ENCODE data around the gene RBMS1. TPM values are rescaled to one million over a fixed set of nuclear protein-coding genes. Genes with fewer than 3 reads are reported as not detected.
"Not testable (repeated sequence)": the region's sequence is repeated elsewhere in the genome, so short reads cannot be mapped to it uniquely, and the experiment has no call there.

Gene RBMS1
- total and polyA plus RNA-seq, 5 donors: 41.7 to 73.5 (median 62.7) TPM

DNA sequence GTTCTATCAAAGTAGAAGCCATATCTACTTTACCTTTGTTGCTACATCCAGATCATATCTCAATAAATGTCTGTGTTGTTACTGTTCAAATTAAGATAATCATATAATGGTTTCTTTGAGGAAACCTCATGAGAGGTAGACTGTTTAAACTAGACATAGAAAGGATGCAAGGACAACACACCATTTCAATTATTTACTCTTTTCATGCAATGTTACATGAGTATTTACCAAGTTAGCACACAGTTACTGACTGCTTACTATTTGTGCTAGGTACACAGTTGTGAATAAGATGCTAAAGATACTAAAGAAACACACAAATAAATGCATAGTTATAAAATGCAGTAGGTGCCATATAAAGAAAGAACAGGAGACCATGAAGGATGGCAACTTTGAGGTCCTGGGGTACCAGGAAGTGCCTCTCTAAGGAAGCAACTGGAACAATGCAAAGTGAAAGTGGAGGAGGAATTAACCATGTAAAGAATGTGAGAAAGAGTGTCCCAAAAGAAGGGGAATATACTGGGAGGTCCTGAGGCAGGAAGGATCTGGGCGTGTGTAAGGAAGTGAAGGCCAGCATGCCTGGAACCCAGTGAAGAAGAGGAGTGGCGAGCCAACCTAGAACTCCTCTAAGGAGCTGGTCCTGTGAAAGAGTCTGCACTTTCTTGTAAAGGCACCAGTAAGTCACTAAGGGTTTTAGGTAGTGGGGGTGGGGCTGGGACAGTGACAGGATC is 39.4 kb downstream of the RBMS1 start:
- no peak for DNase-seq
- peak in 1 of 2 donors; percentile 57 for ATAC-seq
- H3K9me3 ChIP-seq (ENCODE audit: control insufficient read depth, low read length): no peaks in the 10 kb centered on the region
- 62% methylated on average over 2 of the region's 2 CpGs for WGBS
- H3K27ac ChIP-seq (ENCODE audit: low read length): no peak overlapping the region
- H3K4me1 ChIP-seq (ENCODE audit: control insufficient read depth, insufficient read depth, low read length): peaks cover 19% of the 10 kb centered on the region
- H3K27me3 ChIP-seq (ENCODE audit: control insufficient read depth, insufficient read depth): no peaks in the 10 kb centered on the region
- intact Hi-C loops (cut with DNase I): loop anchor here in 1 of 4 donors (5.0 kb wide), 1 partner anchor 38 kb away; the partner anchor contains the start of gene RBMS1
- no peak overlapping the region for H3K4me3 ChIP-seq (ENCODE audit: low read length)

GRCh38 chr2:160453111-160453820 is 40.3 kb downstream of the RBMS1 start:
- Histone ChIP-seq H3K4me3 (ENCODE audit: low read length) (no peak overlapping the region), H3K27ac (ENCODE audit: low read length) (no peak overlapping the region), H3K9me3 (ENCODE audit: control insufficient read depth, low read length) (no peaks in the 10 kb centered on the region), H3K27me3 (ENCODE audit: control insufficient read depth, insufficient read depth) (no peaks in the 10 kb centered on the region), H3K4me1 (ENCODE audit: control insufficient read depth, insufficient read depth, low read length) (peaks cover 19% of the 10 kb centered on the region)
- 62% methylated on average over 3 of the region's 3 CpGs for WGBS
- no peak for DNase-seq
- intact Hi-C loops (cut with DNase I): loop anchor here in 1 of 4 donors (5.0 kb wide), 1 partner anchor 39 kb away; the partner anchor contains the start of gene RBMS1
- ATAC-seq: no peak

DNA sequence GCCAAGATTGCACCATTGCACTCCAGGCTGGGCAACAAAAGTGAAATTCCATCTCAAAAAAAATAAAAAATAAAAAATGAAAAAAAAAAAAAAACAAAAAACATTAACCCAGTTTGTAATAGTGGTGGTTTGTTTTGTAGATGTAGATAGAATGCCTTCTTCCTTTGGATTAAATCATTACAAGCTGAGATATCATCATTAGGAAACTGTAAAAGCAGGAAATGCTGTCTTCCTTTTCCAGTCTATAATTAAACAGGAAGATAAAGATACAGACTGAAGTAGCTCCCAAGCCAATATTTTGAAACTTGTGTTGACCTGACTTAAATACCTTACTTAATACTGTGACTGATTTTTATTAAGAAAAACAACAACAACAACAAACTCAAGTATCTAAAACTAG is 43.1 kb downstream of the RBMS1 start:
- Histone ChIP-seq H3K4me1 (ENCODE audit: control insufficient read depth, insufficient read depth, low read length) (peaks cover 17% of the 10 kb centered on the region), H3K9me3 (ENCODE audit: control insufficient read depth, low read length) (no peaks in the 10 kb centered on the region), H3K27ac (ENCODE audit: low read length) (no peak overlapping the region), H3K4me3 (ENCODE audit: low read length) (no peak overlapping the region), H3K27me3 (ENCODE audit: control insufficient read depth, insufficient read depth) (no peaks in the 10 kb centered on the region)
- no peak for DNase-seq
- peak in 1 of 2 donors; percentile 51 for ATAC-seq
- intact Hi-C loops (cut with DNase I): loop anchor here in 1 of 4 donors (5.0 kb wide), 1 partner anchor 42 kb away; the partner anchor contains the start of gene RBMS1

DNA sequence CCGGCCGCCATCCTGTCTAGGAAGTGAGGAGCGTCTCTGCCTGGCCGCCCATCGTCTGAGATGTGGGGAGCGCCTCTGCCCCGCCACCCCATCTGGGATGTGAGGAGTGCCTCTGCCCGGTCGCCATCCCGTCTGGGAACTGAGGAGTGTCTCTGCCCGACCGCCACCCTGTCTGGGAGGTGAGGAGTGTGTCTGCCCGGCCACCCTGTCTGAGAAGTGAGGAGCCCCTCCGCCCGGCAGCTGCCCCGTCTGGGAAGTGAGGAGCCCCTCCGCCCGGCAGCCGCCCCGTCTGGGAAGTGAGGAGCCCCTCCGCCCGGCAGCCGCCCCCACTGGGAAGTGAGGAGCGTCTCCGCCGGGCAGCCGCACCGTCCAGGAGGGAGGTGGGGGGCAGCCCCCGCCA is 44.8 kb downstream of the RBMS1 start:
- H3K4me3 ChIP-seq (ENCODE audit: low read length); intact Hi-C loops (cut with DNase I); H3K27me3 ChIP-seq (ENCODE audit: control insufficient read depth, insufficient read depth); ATAC-seq; H3K9me3 ChIP-seq (ENCODE audit: control insufficient read depth, low read length); H3K27ac ChIP-seq (ENCODE audit: low read length): not testable (repeated sequence)
- peaks cover 13% of the 10 kb centered on the region for H3K4me1 ChIP-seq (ENCODE audit: control insufficient read depth, insufficient read depth, low read length)
- DNase-seq: peak in 1 of 3 donors; percentile 52
- WGBS: 91% methylated on average over 28 of the region's 29 CpGs

DNA sequence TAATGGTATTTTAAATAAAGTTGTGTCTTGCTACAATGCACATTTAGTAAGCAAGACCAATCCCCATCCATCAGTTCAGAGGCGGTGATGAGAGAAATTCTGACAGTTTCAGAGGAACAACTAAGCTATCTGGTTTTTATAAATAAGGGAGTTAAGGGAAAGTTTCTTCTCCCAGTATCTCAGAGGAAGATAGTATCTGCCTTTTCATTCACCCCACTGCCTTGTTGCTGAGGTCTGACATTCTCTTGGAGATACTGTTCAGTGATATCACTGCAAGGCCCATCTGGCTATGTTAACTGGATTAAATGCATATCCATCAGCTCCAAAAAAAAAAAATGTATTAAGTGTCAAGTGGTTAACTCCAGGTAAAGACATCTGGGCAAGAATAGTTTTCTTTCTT is 47.9 kb downstream of the RBMS1 start:
- Histone ChIP-seq H3K27ac (ENCODE audit: low read length) (no peak overlapping the region), H3K4me1 (ENCODE audit: control insufficient read depth, insufficient read depth, low read length) (peaks cover 7% of the 10 kb centered on the region), H3K9me3 (ENCODE audit: control insufficient read depth, low read length) (no peaks in the 10 kb centered on the region), H3K4me3 (ENCODE audit: low read length) (no peak overlapping the region), H3K27me3 (ENCODE audit: control insufficient read depth, insufficient read depth) (no peaks in the 10 kb centered on the region)
- DNase-seq (no peak), ATAC-seq (no peak)
- intact Hi-C loops (cut with DNase I): no loop called here
- WGBS: 90% methylated on average over 1 of the region's 1 CpG

- intact Hi-C loops (cut with DNase I): no loop called here
- WGBS: 91% methylated on average over 7 of the region's 7 CpGs
- ATAC-seq (no peak), DNase-seq (no peak)
- no peak overlapping the region for H3K4me3 ChIP-seq (ENCODE audit: low read length)
- no peaks in the 10 kb centered on the region for H3K9me3 ChIP-seq (ENCODE audit: control insufficient read depth, low read length)
- peaks cover 2% of the 10 kb centered on the region for H3K4me1 ChIP-seq (ENCODE audit: control insufficient read depth, insufficient read depth, low read length)
- H3K27me3 ChIP-seq (ENCODE audit: control insufficient read depth, insufficient read depth): no peaks in the 10 kb centered on the region
- H3K27ac ChIP-seq (ENCODE audit: low read length): no peak overlapping the region
Observed at GRCh38 chr2:160442603-160443002, 51.0 kb downstream of the RBMS1 start.

- no peak overlapping the region for H3K4me3 ChIP-seq (ENCODE audit: low read length)
- intact Hi-C loops (cut with DNase I): no loop called here
- WGBS: 14% methylated on average over 2 of the region's 2 CpGs
- H3K27ac ChIP-seq (ENCODE audit: low read length): no peak overlapping the region
- H3K4me1 ChIP-seq (ENCODE audit: control insufficient read depth, insufficient read depth, low read length): peaks cover 6% of the 10 kb centered on the region
- no peaks in the 10 kb centered on the region for H3K9me3 ChIP-seq (ENCODE audit: control insufficient read depth, low read length)
- no peak for ATAC-seq
- DNase-seq: no peak
- no peaks in the 10 kb centered on the region for H3K27me3 ChIP-seq (ENCODE audit: control insufficient read depth, insufficient read depth)
Observed at GRCh38 chr2:160440888-160441287, 52.7 kb downstream of the RBMS1 start.

DNA sequence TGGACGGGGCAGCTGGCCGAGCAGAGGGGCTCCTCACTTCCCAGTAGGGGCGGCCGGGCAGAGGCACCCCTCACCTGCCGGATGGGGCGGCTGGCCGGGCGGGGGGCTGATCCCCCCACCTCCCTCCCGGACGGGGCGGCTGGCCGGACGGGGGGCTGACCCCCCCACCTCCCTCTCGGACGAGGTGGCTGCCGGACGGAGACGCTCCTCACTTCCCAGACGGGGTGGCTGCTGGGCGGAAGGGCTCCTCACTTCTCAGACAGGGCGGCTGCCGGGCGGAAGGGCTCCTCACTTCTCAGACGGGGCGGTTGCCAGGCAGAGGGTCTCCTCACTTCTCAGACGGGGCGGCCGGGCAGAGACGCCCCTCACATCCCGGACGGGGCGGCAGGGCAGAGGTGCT is 54.6 kb downstream of the RBMS1 start:
- H3K27ac ChIP-seq (ENCODE audit: low read length); H3K4me1 ChIP-seq (ENCODE audit: control insufficient read depth, insufficient read depth, low read length); H3K27me3 ChIP-seq (ENCODE audit: control insufficient read depth, insufficient read depth); H3K4me3 ChIP-seq (ENCODE audit: low read length); ATAC-seq; H3K9me3 ChIP-seq (ENCODE audit: control insufficient read depth, low read length); intact Hi-C loops (cut with DNase I): not testable (repeated sequence)
- DNase-seq: peak in 2 of 3 donors; percentile 28 to 63
- 96% methylated on average over 32 of the region's 32 CpGs for WGBS

DNA sequence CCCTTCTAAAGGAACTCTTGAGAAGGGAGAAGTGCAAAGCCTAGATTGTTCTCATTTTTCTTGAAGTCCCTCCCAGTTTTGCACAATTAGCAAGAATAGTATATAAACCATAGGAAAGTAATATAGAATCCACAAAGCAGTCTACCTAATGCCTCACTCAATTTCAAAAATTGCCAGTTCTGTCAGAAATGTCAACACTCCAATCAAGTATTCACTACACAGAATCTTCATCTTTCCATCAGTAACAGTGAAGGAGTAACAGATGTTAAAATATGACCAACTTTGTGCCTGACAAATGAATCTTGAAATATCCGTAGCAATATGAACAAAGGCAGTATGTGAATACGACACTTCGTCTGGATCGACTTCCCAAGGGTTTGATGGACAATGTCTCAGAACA is 56.3 kb downstream of the RBMS1 start:
- intact Hi-C loops (cut with DNase I): no loop called here
- WGBS: 97% methylated on average over 4 of the region's 4 CpGs
- no peak for ATAC-seq

GRCh38 chr2:160434254-160434948 is 59.2 kb downstream of the RBMS1 start:
- no peak for ATAC-seq
- H3K9me3 ChIP-seq (ENCODE audit: control insufficient read depth, low read length): no peaks in the 10 kb centered on the region
- WGBS: 62% methylated on average over 3 of the region's 3 CpGs
- peaks cover 5% of the 10 kb centered on the region for H3K4me1 ChIP-seq (ENCODE audit: control insufficient read depth, insufficient read depth, low read length)
- no peak overlapping the region for H3K27ac ChIP-seq (ENCODE audit: low read length)
- intact Hi-C loops (cut with DNase I): no loop called here
- no peaks in the 10 kb centered on the region for H3K27me3 ChIP-seq (ENCODE audit: control insufficient read depth, insufficient read depth)
- no peak overlapping the region for H3K4me3 ChIP-seq (ENCODE audit: low read length)
- no peak for DNase-seq

More for the DNA sequence above, 56.3 kb downstream of the RBMS1 start:
- Histone ChIP-seq H3K4me3 (ENCODE audit: low read length) (no peak overlapping the region), H3K27ac (ENCODE audit: low read length) (no peak overlapping the region), H3K27me3 (ENCODE audit: control insufficient read depth, insufficient read depth) (no peaks in the 10 kb centered on the region), H3K4me1 (ENCODE audit: control insufficient read depth, insufficient read depth, low read length) (peaks cover 8% of the 10 kb centered on the region), H3K9me3 (ENCODE audit: control insufficient read depth, low read length) (no peaks in the 10 kb centered on the region)
- no peak for DNase-seq

Data from right cardiac atrium (tissue), 5 donors.